HepG2 (cell line): Measurements from ENCODE around the gene MFSD11. TPM values are rescaled to one million over a fixed set of nuclear protein-coding genes. Genes with fewer than 3 reads are reported as not detected.

Experiments
- AGO2 ChIP-seq: fragments of 200-400 bp; formaldehyde crosslinking; optimal IDR thresholded peaks from 2 replicates; pipeline ENCODE3; 2017; ENCODE audit warnings: mild to moderate bottlenecking, low read depth, low read length, moderate library complexity
- BHLHE40 ChIP-seq: IDR thresholded peaks from 2 replicates; pipeline ENCODE4 v1.6.1; 2011; ENCODE audit warnings: low read length, improper control_type of control experiment
- BRD4 ChIP-seq: sonication (generic); formaldehyde crosslinking; IDR thresholded peaks from 2 replicates; pipeline ENCODE4 v1.4.0; 2020; ENCODE audit warnings: missing genetic modification reagents
- HDAC6 ChIP-seq: fragments of 200-600 bp; sonication (generic); IDR thresholded peaks from 2 replicates; pipeline ENCODE4 v1.7.0; 2017; ENCODE audit warnings: mild to moderate bottlenecking, antibody characterized with exemption, low read length, low read depth
- MED13 ChIP-seq: sonication (generic); formaldehyde crosslinking; IDR thresholded peaks from 2 replicates; pipeline ENCODE4 v1.5.0; 2020; ENCODE audit warnings: missing genetic modification reagents
- SOX6 ChIP-seq, 2 experiments: fragments of 450-650 bp in 1 of 2; sonication (generic) in 1 of 2; formaldehyde crosslinking in 1 of 2; IDR thresholded peaks; 2 replicates each; pipeline versions ENCODE4 v1.4.0 to v1.6.1; 2017 to 2020; ENCODE audit warnings: antibody characterized with exemption in 1 of 2, mild to moderate bottlenecking in 1 of 2, missing genetic modification reagents in 1 of 2
- ZBTB42 ChIP-seq: sonication (generic); formaldehyde crosslinking; IDR thresholded peaks from 2 replicates; pipeline ENCODE4 v1.5.0; 2020; ENCODE audit warnings: mild to moderate bottlenecking, missing genetic modification reagents
- ZFX ChIP-seq: sonication (generic); formaldehyde crosslinking; IDR thresholded peaks from 2 replicates; pipeline ENCODE4 v1.4.0; 2020; ENCODE audit warnings: mild to moderate bottlenecking, low read depth, missing genetic modification reagents, moderate library complexity
- ZKSCAN8 ChIP-seq: IDR thresholded peaks from 2 replicates; pipeline ENCODE4 v1.6.1; 2016; ENCODE audit warnings: borderline replicate concordance, missing genetic modification reagents, missing compliant biosample characterization
- ZNF367 ChIP-seq: sonication (generic); formaldehyde crosslinking; IDR thresholded peaks from 2 replicates; pipeline ENCODE4 v1.4.0; 2020; ENCODE audit warnings: missing genetic modification reagents, borderline replicate concordance
- ZNF761 ChIP-seq: sonication (generic); formaldehyde crosslinking; conservative IDR thresholded peaks from 2 replicates; pipeline ENCODE4 v1.4.0; 2020; ENCODE audit warnings: mild to moderate bottlenecking, missing genetic modification reagents
- ZNF777 ChIP-seq: sonication (generic); formaldehyde crosslinking; IDR thresholded peaks from 2 replicates; pipeline ENCODE4 v1.4.0; 2020; ENCODE audit warnings: missing genetic modification reagents
- polyA plus RNA-seq, 8 experiments: library from polyadenylated mRNA; depleted of rRNA in 3 of 8; stranded (reverse) in 7 of 8; unstranded in 1 of 8; fragments of >200 nt; fragmentation: Illumina TruSeq in 4 of 8; extraction: Trizol in 4 of 8; gene quantifications; 2 replicates each; pipeline versions ENCODE4 v1.2.1 to v1.2.3, GENCODE V29; 2011 to 2016; ENCODE audit warnings: low read depth in 4 of 8, missing spikeins in 1 of 8, mixed read lengths in 1 of 8; ENCODE audit not compliant: insufficient read depth in 1 of 8
- total RNA-seq, 5 experiments: library from RNA; depleted of rRNA; stranded (reverse); fragments of >200 nt; fragmentation: Illumina TruSeq; extraction: Trizol; gene quantifications; 2 replicates each; pipeline ENCODE4 v1.2.3, GENCODE V29; 2016; ENCODE audit warnings: low read depth in 1 of 5
- TF ChIP-seq, protein P1 (sequence below): sonication (generic); formaldehyde crosslinking; IDR thresholded peaks from 2 replicates; pipeline ENCODE4 v1.5.1; 2020; ENCODE audit warnings: mild to moderate bottlenecking, missing genetic modification reagents, moderate library complexity
- TF ChIP-seq, protein P2 (sequence below): sonication (generic); formaldehyde crosslinking; IDR thresholded peaks from 2 replicates; pipeline ENCODE4 v1.5.1; 2020; ENCODE audit warnings: missing genetic modification reagents, mild to moderate bottlenecking, borderline replicate concordance
- TF ChIP-seq, protein P3 (sequence below): sonication (generic); formaldehyde crosslinking; IDR thresholded peaks from 2 replicates; pipeline ENCODE4 v1.5.0; 2020; ENCODE audit warnings: missing genetic modification reagents, mild to moderate bottlenecking, borderline replicate concordance
- TF ChIP-seq, protein P4 (sequence below): sonication (generic); formaldehyde crosslinking; IDR thresholded peaks from 2 replicates; pipeline ENCODE4 v1.8.1; 2023; ENCODE audit warnings: mild to moderate bottlenecking, inconsistent platforms, moderate library complexity, missing genetic modification reagents, borderline replicate concordance
- TF ChIP-seq, protein P5 (sequence below): sonication (generic); formaldehyde crosslinking; IDR thresholded peaks from 2 replicates; pipeline ENCODE4 v1.4.0; 2020; ENCODE audit warnings: missing genetic modification reagents

MFSD11 gene
- total and polyA plus RNA-seq, 2 of the 13 experiments (the other 11 are each of a cell fraction or from before 2014, with no cell fraction given), result 26.1 to 36.3 TPM

DNA sequence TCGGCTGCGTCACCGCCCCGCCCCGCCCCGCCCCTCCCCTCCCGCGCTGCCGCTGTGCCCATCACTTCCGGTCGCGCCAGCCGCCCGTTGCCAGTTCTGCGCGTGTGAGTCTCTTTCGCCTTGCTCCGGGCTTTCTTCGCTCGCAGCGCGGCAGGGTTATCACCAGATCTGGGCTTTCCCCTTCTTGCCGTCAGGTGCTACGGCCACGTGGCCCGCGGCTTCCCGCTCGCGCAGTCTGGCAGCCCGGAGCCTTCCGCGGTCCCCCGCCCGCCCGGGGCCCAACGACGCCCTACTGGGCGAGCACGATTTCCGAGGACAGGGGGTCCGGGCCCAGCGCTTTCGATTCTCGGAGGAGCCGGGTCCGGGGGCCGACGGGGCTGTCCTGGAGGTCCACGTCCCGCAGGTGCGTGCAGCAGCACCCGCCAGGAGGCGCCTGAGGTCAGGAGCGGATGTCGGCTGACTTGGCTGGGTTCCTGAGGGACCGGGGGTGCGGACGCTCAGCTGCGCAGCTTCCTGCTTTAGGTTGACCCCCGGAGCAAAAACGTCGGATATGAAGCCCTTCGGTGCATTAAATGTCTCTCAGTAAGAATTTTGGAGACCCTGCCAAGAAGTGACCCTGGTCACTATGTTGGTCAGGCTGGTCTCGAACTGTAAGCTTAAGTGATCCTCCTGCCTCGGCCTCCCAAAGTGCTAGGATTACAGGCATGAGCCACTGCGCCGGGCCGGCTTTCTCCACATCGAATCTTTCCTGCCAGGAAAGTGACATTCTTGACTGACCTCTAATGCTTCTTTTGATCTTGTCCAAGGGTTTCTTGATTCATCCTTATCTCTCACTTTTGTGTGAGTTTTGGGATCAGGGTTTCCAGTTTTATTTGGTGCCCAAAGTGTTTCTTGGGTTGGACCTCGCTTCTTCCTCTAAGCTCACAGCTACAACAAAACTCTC lies 10.9 kb upstream of the MFSD11 start, which contains the start of gene METTL23 (continued):
- TF ChIP-seq BHLHE40 (peak; percentile 80), ZNF761 (peak; percentile 21; the same call in 1 of the 2 replicates), HDAC6 (no peak), SOX6 (IDR thresholded peaks at IDR 0.05) (no peak), SOX6 (CRISPR knock-in tag; IDR thresholded peaks at IDR 0.05) (peak; percentile 8; the same call in 1 of the 2 replicates), AGO2 (peak; percentile 92), MED13 (CRISPR knock-in tag) (peak; percentile 75; the same call in 1 of the 2 replicates), ZFX (CRISPR knock-in tag) (peak; percentile 50; the same call in 1 of the 2 replicates), ZKSCAN8 (0 out of 2 replicates have a peak, but pooled peaks have one; percentile 12), ZBTB42 (peak; percentile 77; the same call in 1 of the 2 replicates), ZNF777 (CRISPR knock-in tag) (peak; percentile 47; the same call in 1 of the 2 replicates), ZNF367 (CRISPR knock-in tag) (no peak), BRD4 (CRISPR knock-in tag) (peak; percentile 46; the same call in 1 of the 2 replicates)
- TF ChIP-seq, protein P1, sequence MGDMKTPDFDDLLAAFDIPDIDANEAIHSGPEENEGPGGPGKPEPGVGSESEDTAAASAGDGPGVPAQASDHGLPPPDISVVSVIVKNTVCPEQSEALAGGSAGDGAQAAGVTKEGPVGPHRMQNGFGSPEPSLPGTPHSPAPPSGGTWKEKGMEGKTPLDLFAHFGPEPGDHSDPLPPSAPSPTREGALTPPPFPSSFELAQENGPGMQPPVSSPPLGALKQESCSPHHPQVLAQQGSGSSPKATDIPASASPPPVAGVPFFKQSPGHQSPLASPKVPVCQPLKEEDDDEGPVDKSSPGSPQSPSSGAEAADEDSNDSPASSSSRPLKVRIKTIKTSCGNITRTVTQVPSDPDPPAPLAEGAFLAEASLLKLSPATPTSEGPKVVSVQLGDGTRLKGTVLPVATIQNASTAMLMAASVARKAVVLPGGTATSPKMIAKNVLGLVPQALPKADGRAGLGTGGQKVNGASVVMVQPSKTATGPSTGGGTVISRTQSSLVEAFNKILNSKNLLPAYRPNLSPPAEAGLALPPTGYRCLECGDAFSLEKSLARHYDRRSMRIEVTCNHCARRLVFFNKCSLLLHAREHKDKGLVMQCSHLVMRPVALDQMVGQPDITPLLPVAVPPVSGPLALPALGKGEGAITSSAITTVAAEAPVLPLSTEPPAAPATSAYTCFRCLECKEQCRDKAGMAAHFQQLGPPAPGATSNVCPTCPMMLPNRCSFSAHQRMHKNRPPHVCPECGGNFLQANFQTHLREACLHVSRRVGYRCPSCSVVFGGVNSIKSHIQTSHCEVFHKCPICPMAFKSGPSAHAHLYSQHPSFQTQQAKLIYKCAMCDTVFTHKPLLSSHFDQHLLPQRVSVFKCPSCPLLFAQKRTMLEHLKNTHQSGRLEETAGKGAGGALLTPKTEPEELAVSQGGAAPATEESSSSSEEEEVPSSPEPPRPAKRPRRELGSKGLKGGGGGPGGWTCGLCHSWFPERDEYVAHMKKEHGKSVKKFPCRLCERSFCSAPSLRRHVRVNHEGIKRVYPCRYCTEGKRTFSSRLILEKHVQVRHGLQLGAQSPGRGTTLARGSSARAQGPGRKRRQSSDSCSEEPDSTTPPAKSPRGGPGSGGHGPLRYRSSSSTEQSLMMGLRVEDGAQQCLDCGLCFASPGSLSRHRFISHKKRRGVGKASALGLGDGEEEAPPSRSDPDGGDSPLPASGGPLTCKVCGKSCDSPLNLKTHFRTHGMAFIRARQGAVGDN, result peak; percentile 77
- TF ChIP-seq, protein P2, sequence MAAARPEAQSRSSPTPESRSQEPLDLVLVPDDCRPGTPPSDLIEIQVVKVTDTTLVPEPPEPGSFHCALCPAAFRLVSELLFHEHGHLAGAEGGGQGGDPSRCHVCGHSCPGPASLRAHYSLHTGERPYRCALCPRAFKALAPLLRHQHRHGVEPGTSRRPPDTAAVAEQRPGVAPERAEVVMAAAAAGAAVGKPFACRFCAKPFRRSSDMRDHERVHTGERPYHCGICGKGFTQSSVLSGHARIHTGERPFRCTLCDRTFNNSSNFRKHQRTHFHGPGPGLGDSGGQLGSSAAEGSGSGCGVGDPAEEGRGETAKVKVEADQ, result no peak
- TF ChIP-seq, protein P3, sequence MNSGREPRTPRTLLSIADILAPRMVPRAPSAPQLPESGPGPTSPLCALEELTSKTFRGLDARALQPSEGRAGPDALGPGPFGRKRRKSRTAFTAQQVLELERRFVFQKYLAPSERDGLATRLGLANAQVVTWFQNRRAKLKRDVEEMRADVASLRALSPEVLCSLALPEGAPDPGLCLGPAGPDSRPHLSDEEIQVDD (CRISPR knock-in tag), result 0 out of 2 replicates have a peak, but pooled peaks have one; percentile 82
- TF ChIP-seq, protein P4, sequence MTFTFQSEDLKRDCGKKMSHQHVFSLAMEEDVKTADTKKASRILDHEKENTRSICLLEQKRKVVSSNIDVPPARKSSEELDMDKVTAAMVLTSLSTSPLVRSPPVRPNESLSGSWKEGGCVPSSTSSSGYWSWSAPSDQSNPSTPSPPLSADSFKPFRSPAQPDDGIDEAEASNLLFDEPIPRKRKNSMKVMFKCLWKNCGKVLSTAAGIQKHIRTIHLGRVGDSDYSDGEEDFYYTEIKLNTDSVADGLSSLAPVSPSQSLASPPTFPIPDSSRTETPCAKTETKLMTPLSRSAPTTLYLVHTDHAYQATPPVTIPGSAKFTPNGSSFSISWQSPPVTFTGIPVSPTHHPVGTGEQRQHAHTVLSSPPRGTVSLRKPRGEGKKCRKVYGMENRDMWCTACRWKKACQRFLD (CRISPR knock-in tag), result 0 out of 2 replicates have a peak, but pooled peaks have one; percentile 53
- TF ChIP-seq, protein P5, sequence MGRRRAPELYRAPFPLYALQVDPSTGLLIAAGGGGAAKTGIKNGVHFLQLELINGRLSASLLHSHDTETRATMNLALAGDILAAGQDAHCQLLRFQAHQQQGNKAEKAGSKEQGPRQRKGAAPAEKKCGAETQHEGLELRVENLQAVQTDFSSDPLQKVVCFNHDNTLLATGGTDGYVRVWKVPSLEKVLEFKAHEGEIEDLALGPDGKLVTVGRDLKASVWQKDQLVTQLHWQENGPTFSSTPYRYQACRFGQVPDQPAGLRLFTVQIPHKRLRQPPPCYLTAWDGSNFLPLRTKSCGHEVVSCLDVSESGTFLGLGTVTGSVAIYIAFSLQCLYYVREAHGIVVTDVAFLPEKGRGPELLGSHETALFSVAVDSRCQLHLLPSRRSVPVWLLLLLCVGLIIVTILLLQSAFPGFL (CRISPR knock-in tag), result peak; percentile 37; the same call in 1 of the 2 replicates
